GM18858 (cell line): Measurements from ENCODE around the gene ATP8B3.

Experiments used
- ATAC-seq: cut with Tn5 transposase; IDR thresholded peaks from one replicate; pipeline ENCODE4 v1.9.1; 2021; ENCODE audit not compliant: unreplicated experiment

Gene ATP8B3

GRCh38 chr19:1746401-1747284 is 65.4 kb downstream of the ATP8B3 start:
- no peak for ATAC-seq

GRCh38 chr19:1745589-1746031 is 66.5 kb downstream of the ATP8B3 start:
- no peak for ATAC-seq

GRCh38 chr19:1744822-1745563 is 67.1 kb downstream of the ATP8B3 start:
- no peak for ATAC-seq

- no peak for ATAC-seq
These were observed 67.9 kb downstream of the ATP8B3 start for GRCh38 chr19:1744133-1744665.

- ATAC-seq = no peak
These were observed 68.9 kb downstream of the ATP8B3 start for GRCh38 chr19:1742989-1743696.

- ATAC-seq = no peak
These were observed 72.0 kb downstream of the ATP8B3 start for GRCh38 chr19:1739960-1740629.

GRCh38 chr19:1736927-1737326 is 75.1 kb downstream of the ATP8B3 start:
- ATAC-seq = no peak

- ATAC-seq = no peak
These were observed 75.8 kb downstream of the ATP8B3 start for GRCh38 chr19:1736280-1736679.

GRCh38 chr19:1734321-1734966 is 77.6 kb downstream of the ATP8B3 start:
- ATAC-seq = no peak
